ENCODE results near the gene CCBE1.

DNA sequence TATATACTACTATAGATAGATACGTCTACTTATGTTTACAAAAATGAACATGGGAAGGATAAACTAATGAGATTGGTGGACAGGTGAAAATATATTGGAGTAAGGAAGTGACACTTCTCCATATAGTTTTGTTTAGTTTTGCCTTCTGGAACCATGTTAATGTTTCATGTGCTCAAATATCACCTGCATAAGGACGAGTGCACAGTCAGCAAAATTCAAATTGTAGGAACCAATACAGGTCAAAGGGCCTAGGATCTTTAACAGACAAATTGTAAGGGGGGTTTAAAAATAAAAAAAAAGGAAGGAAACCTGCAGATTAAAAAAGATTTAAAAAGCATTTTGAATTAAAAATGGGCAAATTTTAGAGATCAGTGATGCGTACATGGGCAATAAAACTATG lies 104.6 kb downstream of the CCBE1 start:
- no peak for TF ChIP-seq CTCF (conservative IDR thresholded peaks at IDR 0.05)
- TF ChIP-seq ZFX (IDR thresholded peaks at IDR 0.05), result no peak

All from C4-2B (cell line).